ENCODE results near the gene GPR89A.
A peak's percentile ranks its signal among the peaks of the same experiment; 100 is the strongest.
"Not testable (repeated sequence)": the region's sequence is repeated elsewhere in the genome, so short reads cannot be mapped to it uniquely, and the experiment has no call there.

The GPR89A gene

DNA sequence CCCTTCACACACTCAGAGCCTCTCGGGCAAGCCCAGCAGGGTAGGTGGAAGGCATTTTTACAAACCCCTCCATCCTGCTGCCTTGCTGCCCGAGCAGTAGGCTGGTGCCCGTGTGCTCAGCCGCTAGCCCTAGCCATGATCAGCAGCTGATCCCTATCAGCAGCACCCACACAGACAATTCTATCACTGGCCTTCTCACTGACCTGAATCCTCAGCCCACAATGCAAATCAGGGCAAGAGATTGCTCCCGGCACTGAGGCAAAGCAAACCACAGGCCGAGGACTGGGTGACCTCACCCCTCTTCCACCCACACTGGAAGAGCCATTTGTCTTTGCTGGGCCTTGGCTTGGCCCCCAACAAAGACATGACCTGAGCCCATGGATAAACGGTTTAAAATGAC is 100.3 kb downstream of the GPR89A start:
- DNase-seq (ENCODE audit: low read depth): no peak
- no peak overlapping the region for H3K4me3 ChIP-seq (ENCODE audit: low read depth, low read length)
- TF ChIP-seq MYC (IDR thresholded peaks at IDR 0.05; ENCODE audit: low read depth, low read length): no peak

DNA sequence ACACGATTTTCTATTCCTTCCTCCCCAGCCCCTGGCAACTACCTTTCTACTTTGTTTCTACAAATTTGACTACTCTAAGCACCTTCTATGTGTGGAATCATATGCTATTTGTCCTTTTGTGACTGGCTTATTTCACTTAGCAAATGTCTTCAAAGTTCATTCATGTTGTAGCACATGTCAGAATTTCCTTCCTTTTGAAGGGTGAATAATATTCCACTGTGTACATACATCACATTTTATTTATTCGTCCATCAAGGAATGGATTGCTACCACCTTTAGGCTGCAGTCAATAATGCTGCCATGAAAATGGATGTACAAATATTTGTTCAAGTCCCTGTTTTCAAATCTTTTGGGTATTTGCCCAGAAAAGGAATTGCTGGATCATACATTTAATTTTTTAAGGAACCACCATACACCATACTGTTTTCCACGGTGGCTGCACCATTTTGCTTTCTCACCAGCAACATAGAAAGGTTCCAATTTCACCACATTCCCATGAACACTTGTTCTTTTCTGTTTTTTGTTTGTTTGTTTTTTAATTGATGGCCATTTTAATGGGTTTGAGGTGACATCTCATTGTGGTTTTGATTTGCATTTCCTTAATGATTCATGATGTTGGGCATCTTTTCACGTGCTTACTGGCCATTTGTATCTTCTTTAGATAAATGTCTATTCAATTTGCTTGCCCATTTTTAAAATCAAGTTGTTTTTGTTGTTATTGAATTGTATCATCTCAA is 102.7 kb downstream of the GPR89A start:
- H3K4me3 ChIP-seq (ENCODE audit: low read depth, low read length): no peak overlapping the region
- TF ChIP-seq MAX (IDR thresholded peaks at IDR 0.05; ENCODE audit: low read depth, low read length): no peak
- TF ChIP-seq, protein P1, sequence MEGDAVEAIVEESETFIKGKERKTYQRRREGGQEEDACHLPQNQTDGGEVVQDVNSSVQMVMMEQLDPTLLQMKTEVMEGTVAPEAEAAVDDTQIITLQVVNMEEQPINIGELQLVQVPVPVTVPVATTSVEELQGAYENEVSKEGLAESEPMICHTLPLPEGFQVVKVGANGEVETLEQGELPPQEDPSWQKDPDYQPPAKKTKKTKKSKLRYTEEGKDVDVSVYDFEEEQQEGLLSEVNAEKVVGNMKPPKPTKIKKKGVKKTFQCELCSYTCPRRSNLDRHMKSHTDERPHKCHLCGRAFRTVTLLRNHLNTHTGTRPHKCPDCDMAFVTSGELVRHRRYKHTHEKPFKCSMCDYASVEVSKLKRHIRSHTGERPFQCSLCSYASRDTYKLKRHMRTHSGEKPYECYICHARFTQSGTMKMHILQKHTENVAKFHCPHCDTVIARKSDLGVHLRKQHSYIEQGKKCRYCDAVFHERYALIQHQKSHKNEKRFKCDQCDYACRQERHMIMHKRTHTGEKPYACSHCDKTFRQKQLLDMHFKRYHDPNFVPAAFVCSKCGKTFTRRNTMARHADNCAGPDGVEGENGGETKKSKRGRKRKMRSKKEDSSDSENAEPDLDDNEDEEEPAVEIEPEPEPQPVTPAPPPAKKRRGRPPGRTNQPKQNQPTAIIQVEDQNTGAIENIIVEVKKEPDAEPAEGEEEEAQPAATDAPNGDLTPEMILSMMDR (IDR thresholded peaks at IDR 0.05; ENCODE audit: low read depth, low read length): no peak
- TF ChIP-seq POLR2A (IDR thresholded peaks at IDR 0.05; ENCODE audit: extremely low read depth, insufficient read length): no peak
- no peak for TF ChIP-seq MYC (IDR thresholded peaks at IDR 0.05; ENCODE audit: low read depth, low read length)
- DNase-seq (ENCODE audit: low read depth): no peak

- no peak for TF ChIP-seq MYC (IDR thresholded peaks at IDR 0.05; ENCODE audit: low read depth, low read length)
- TF ChIP-seq POLR2A (IDR thresholded peaks at IDR 0.05; ENCODE audit: extremely low read depth, insufficient read length): no peak
- TF ChIP-seq, protein P1 (IDR thresholded peaks at IDR 0.05; ENCODE audit: low read depth, low read length): no peak
- no peak overlapping the region for H3K4me3 ChIP-seq (ENCODE audit: low read depth, low read length)
- no peak for DNase-seq (ENCODE audit: low read depth)
Observed at GRCh38 chr1:145711213-145711651, 103.4 kb downstream of the GPR89A start.

DNA sequence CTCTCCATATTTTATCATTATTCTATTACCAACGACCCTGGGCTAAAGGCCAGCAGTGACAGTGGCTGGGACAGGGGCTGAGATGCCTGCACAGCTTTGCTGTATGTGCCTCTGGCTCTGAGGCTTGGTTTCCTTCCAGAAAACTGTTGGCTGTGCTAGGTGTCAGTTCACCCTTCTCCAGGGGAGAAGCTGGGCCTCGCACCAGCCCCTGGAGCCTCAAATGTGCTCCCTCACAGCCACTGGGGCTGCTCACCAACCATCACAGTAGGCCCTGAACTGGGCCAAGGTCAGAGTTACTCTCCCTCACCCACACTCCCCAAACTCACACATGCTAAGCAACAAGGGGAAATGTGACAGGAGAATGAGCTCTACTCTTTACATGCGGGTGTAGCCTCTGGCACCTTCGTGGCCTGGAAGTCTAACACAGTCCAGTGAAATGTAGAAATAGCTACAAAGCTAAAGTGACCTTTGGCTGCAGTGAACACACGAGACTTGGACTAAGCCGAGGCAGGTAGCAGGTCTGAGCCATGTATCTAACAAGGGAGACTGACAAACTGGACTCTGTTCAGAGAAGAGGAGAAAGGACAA is 106.8 kb downstream of the GPR89A start:
- no peak for DNase-seq (ENCODE audit: low read depth)
- TF ChIP-seq MAX (IDR thresholded peaks at IDR 0.05; ENCODE audit: low read depth, low read length) (no peak), POLR2A (IDR thresholded peaks at IDR 0.05; ENCODE audit: extremely low read depth, insufficient read length) (no peak)
- H3K4me3 ChIP-seq (ENCODE audit: low read depth, low read length): no peak overlapping the region

- no peak overlapping the region for H3K4me3 ChIP-seq (ENCODE audit: low read depth, low read length)
- no peak for TF ChIP-seq POLR2A (IDR thresholded peaks at IDR 0.05; ENCODE audit: extremely low read depth, insufficient read length)
- TF ChIP-seq MYC (IDR thresholded peaks at IDR 0.05; ENCODE audit: low read depth, low read length): no peak
- TF ChIP-seq, protein P1 (IDR thresholded peaks at IDR 0.05; ENCODE audit: low read depth, low read length): no peak
- no peak for TF ChIP-seq MAX (IDR thresholded peaks at IDR 0.05; ENCODE audit: low read depth, low read length)
- peak; percentile 22 for DNase-seq (ENCODE audit: low read depth)
Observed at GRCh38 chr1:145716641-145717345, 109.0 kb downstream of the GPR89A start.

GRCh38 chr1:145717833-145718232 is 110.0 kb downstream of the GPR89A start:
- H3K4me3 ChIP-seq (ENCODE audit: low read depth, low read length): no peak overlapping the region
- TF ChIP-seq MYC (IDR thresholded peaks at IDR 0.05; ENCODE audit: low read depth, low read length) (no peak), MAX (IDR thresholded peaks at IDR 0.05; ENCODE audit: low read depth, low read length) (no peak), POLR2A (IDR thresholded peaks at IDR 0.05; ENCODE audit: extremely low read depth, insufficient read length) (no peak)
- TF ChIP-seq, protein P1 (IDR thresholded peaks at IDR 0.05; ENCODE audit: low read depth, low read length): no peak
- DNase-seq (ENCODE audit: low read depth): no peak

DNA sequence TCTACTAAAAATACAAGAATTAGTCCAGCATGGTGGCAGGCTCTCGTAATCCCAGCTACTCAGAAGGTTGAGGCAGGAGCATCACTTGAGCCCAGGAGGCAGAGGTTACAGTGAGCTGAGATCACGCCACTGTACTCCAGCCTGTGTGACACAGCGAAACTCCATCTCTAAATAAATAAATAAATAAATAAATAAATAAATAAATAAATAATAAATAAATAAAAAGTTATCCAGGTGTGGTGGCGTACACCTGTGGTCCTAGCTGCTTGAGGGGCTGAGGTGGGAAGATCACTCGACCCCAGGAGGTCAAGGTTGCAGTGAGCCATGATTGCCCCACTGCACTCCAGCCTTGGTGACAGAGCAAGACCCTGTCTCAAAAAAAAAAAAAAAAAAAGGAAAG is 110.7 kb downstream of the GPR89A start:
- H3K4me3 ChIP-seq (ENCODE audit: low read depth, low read length); DNase-seq (ENCODE audit: low read depth): not testable (repeated sequence)

Data from NB4 (cell line).